Brain microvascular endothelial cell (primary cell): Measurements from ENCODE around the gene IGHMBP2.
A peak's percentile ranks its signal among the peaks of the same experiment; 100 is the strongest.

ENCODE experiments used
- DNase-seq: peaks from one replicate; pipeline ENCODE4 v3.0.0-alpha.2; 2020
- H3K27ac ChIP-seq: fragments of 250-450 bp; sonication (Bioruptor Pico); 2 replicates; pipeline ENCODE4 v1.5.1; 2020; ENCODE audit warnings: mild to moderate bottlenecking, moderate library complexity
- H3K27me3 ChIP-seq: fragments of 250-450 bp; sonication (Bioruptor Pico); replicated peaks from 2 replicates; pipeline ENCODE4 v1.5.1; 2020; ENCODE audit warnings: mild to moderate bottlenecking
- H3K36me3 ChIP-seq: fragments of 250-450 bp; sonication (Bioruptor Pico); replicated peaks from 2 replicates; pipeline ENCODE4 v1.5.1; 2020; ENCODE audit warnings: mild to moderate bottlenecking
- H3K4me3 ChIP-seq: 2 replicates; pipeline ENCODE4 v1.5.1; 2011; ENCODE audit warnings: low read depth, mild to moderate bottlenecking, control low read depth, low read length, moderate library complexity
- CTCF ChIP-seq: IDR thresholded peaks from 2 replicates; pipeline ENCODE4 v1.5.1; 2011; ENCODE audit warnings: low read depth, mild to moderate bottlenecking, moderate library complexity, low read length, control low read depth, inconsistent platforms; ENCODE audit errors: missing control alignments
- in situ Hi-C: cut with HindIII; loops from 2 replicates; pipeline ENCODE4 v1.10.0; 2017; ENCODE audit warnings: low sequenced_read_pairs, low pct_ligation_motif_present

The IGHMBP2 gene

GRCh38 chr11:68868221-68868835 lies 35.4 kb upstream of the IGHMBP2 start:
- Histone ChIP-seq H3K27ac (no peak overlapping the region), H3K4me3 (no peak overlapping the region), H3K27me3 (peaks cover 2% of the 10 kb centered on the region), H3K36me3 (no peaks in the 10 kb centered on the region)
- in situ Hi-C loops, result loop anchor here (25.0 kb wide), 1 partner anchor 231 kb away; no protein-coding TSS in a partner anchor
- DNase-seq, result no peak
- no peak for TF ChIP-seq CTCF

- Histone ChIP-seq H3K36me3 (no peaks in the 10 kb centered on the region), H3K27me3 (peaks cover 2% of the 10 kb centered on the region), H3K4me3 (peak overlapping the region; percentile 12), H3K27ac (no peak overlapping the region)
- in situ Hi-C loops, result loop anchor here (25.0 kb wide), 1 partner anchor 233 kb away; no protein-coding TSS in a partner anchor
- DNase-seq, result no peak
- peak; percentile 30 for TF ChIP-seq CTCF
Measured at GRCh38 chr11:68870470-68870869, 33.2 kb upstream of the IGHMBP2 start.

- no peak overlapping the region for H3K27ac ChIP-seq
- peak; percentile 43 for DNase-seq
- peaks cover 2% of the 10 kb centered on the region for H3K27me3 ChIP-seq
- H3K4me3 ChIP-seq, result no peak overlapping the region
- in situ Hi-C loops, result loop anchor here (25.0 kb wide), 1 partner anchor 235 kb away; no protein-coding TSS in a partner anchor
- no peaks in the 10 kb centered on the region for H3K36me3 ChIP-seq
- no peak for TF ChIP-seq CTCF
Measured at GRCh38 chr11:68872216-68873003, 31.3 kb upstream of the IGHMBP2 start.

- Histone ChIP-seq H3K4me3 (no peak overlapping the region), H3K36me3 (no peaks in the 10 kb centered on the region), H3K27ac (no peak overlapping the region), H3K27me3 (no peaks in the 10 kb centered on the region)
- in situ Hi-C loops, result no loop called here
- TF ChIP-seq CTCF, result no peak
- no peak for DNase-seq
Measured at GRCh38 chr11:68878022-68878421, 25.7 kb upstream of the IGHMBP2 start.

- in situ Hi-C loops, result no loop called here
- no peak for TF ChIP-seq CTCF
Measured at GRCh38 chr11:68880851-68881250, 22.8 kb upstream of the IGHMBP2 start.

More at GRCh38 chr11:68880851-68881250, 22.8 kb upstream of the IGHMBP2 start:
- Histone ChIP-seq H3K27me3 (no peaks in the 10 kb centered on the region), H3K4me3 (no peak overlapping the region), H3K27ac (no peak overlapping the region), H3K36me3 (no peaks in the 10 kb centered on the region)
- DNase-seq, result no peak
